Raji (cell line): ENCODE data around the gene GFM2.
A peak's percentile ranks its signal among the peaks of the same experiment; 100 is the strongest.

Experiments
- POLR2A ChIP-seq: IDR thresholded peaks from 2 replicates; pipeline ENCODE4 v1.6.1; 2011; ENCODE audit warnings: low read depth, low read length, control low read depth; ENCODE audit not compliant: insufficient read depth

The GFM2 gene

DNA sequence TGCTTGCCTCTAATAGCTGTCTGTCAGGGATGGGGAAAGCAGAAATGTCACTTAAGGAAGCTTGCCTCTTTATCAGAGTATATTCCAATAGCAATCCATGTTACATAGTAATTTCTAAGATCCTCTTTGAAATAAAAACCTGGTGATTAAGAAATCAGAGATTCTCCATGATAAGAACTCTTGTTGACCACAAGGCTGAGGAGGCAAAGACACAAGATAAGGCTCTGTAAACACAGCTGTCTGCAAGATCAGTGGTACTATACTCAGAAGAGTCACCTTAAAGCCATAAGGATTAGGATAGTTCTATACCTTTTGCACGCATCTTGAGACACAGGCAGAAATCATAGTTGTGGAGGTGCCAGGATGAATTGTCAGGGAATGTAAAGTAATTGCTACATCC, 41.6 kb downstream of the GFM2 start:
- no peak for TF ChIP-seq POLR2A

GRCh38 chr5:74722271-74722670, 44.6 kb downstream of the GFM2 start:
- TF ChIP-seq POLR2A = no peak

DNA sequence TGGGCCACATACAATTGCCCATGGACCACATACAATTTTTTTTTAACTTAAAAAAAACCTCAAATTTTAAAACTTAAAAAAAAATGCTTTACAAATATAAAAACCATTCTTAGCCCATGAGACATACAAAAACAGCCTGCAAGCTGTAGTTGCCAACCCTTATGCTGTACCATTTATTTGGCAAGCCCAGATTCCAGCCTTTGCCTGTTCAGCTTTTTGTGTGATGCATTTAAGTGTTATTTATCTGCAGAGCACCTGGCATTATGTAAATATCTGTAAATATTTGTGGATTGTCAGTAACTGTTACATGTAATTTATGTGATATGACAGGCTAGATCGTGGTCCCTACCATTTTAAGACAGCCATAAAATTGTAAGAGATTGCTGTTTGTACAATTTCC, 49.3 kb downstream of the GFM2 start:
- no peak for TF ChIP-seq POLR2A

- no peak for TF ChIP-seq POLR2A
These were observed 73.7 kb downstream of the GFM2 start for GRCh38 chr5:74693191-74693590.

DNA sequence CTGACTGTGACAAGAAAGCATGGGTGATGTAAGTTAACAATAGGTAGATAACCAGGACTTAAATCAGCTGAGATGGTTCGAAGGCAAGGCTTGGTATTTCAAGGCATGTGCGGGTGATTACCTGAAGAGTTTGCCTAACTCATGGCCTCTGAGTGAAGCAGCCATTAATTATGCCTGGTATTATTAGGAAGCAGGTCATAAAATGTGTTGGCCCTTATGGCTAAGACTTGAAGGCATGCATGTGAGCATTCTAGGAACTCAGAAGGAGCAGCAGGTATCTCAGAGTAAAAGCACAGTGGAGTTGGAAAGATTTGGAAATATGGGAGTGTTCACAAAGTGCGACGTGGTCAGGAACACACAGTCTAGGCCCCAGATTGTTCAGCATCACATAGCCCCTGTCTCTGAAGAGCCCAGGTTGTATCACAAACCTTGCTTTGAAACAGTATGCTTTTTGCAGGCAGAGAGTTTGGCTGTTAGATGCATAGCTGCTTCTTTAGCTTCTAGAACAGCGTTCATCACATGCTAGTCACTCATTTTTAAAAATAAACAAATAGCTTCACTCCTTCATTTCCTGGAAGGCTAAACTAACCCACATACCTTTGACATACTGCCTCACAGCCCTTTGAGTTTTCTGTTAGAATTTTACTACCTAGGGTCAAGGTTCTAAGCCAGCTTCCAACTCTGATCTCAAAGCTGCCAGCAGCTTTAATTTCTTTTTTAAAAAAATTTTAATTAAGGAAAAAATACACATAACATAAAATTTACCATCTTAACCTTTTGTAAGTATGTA, 79.8 kb downstream of the GFM2 start:
- no peak for TF ChIP-seq POLR2A

DNA sequence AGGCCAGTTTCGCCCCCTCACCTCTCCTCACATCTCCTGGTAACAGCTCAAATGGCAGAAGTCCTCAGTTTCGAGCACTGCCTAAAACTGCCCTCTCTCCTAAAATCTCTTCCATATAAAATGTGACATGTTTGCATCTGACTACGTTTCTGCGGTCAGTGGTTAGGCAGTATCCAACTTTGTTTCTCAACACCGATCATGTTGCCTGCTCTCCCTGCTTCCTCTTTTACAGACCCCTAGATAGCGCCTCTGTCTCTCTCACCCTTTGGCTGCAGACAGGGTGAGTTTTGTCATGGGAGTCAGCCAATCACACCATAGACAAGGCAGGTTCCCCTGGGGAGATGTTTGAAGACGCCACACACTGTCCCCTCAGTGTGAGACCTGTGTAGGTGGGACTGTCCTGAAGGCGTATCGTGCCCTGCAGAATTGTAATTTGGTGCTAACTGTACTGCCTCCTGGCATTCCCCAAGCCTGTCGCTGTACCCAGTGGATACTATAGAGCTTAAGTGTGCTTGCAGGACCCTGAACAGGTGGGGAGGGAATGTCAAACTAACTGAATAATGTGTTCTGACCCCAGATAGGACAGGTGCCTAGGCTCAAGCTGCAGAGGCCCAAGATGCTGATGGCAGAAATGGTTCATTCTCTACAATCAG, 80.8 kb downstream of the GFM2 start:
- TF ChIP-seq POLR2A = no peak

- TF ChIP-seq POLR2A = peak; percentile 55
These were observed 81.7 kb downstream of the GFM2 start, which contains the start of gene HEXB for GRCh38 chr5:74684900-74685851. TSS of gene HEXB (plus strand) at chr5:74685233. CDS start at chr5:74685261, 28 bp downstream.

GRCh38 chr5:74679966-74680365, 87.0 kb downstream of the GFM2 start:
- no peak for TF ChIP-seq POLR2A

DNA sequence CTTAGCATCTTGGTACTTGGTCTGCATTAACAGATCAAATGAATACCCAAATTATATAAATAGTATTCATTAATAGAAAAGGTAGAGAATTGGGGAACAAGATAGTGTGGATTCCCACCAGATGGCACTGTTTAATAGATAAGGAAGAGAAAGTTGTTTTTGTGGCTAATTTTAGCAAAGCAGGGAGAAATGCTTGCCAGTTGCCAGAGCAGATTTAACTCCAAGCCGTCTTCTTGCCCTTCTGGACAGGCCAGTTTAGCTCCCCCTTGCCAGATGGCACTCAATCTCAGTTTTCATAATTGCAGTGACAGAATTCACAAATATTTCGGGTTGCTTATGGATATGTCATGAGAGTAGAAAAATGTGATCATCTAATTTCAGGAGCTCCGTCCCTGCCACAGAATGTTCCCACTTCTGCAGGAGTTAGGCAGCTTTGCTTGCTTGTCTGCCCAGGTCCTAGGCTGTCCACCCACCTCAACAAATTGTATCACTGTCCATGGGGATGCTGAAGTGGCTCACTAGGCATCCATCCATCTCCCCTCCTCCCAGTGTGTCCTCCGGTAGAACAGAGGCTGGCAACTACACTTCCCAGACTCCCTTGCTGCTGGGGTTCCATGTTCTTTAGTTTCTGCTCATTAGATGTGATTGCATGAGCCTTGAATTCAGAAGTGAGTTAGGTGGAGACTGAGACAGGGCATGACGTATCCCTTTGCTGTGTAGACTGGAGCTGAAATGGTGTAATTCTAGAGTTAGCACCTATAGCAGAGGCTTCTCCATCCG, 93.7 kb downstream of the GFM2 start:
- no peak for TF ChIP-seq POLR2A

DNA sequence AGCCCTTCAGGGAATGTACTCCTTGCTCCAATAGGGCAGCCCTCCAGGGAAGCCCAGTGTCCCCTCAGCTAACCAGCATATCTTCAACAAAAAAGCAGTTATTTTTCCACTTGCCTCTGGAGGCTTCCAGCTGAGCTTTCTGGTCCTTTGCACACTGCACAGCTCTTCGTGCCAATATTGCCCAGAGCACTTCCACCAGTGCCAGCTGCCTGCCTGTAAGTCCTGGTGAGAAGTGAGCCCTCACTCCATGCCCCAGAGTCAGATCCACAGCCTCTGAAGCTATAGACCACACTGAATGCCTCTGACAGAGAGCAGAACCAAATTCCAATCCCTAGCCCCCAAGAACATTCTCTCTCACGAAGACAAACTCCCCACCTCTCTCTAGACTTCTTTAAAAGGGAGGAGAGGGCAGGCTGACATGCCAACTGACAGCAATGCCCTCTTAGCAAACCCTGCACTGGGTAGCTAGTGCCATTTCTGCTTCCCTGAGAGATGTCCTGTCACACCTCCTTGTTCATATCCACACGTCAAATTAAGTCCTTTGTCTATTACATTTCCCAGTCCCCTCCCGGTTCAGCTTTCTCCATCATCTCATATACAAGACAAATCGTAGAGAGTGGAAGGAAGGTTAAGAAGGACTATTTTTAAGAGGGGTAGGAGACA, 94.6 kb downstream of the GFM2 start:
- TF ChIP-seq POLR2A = no peak
